ENCODE data around the gene CBLN3. TPM values are rescaled to one million over a fixed set of nuclear protein-coding genes. Genes with fewer than 3 reads are reported as not detected.

The CBLN3 gene
- polyA plus RNA-seq, 1 donor from 2014 or later = not detected

DNA sequence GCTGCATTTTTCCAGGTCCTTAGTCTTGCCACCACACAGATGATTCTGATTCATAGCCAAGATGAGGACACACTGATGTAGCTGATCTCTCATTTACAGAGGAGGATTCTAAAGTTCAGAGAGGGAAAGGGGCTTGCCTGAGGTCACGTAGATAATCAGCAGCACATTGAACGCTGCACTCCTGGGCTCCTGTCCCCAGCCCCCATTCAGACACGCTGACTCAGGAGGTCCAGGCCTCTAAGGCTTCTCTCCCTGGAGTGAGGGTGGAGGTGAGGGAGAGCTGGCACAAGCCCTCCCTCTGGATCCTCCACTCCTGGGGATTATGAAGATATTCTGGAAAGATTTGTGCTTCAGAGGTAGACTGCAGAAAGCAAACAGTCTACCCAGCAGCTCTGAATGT, 51.1 kb downstream of the CBLN3 start:
- no peak overlapping the region for H3K27ac ChIP-seq (ENCODE audit: low read length)
- H3K4me2 ChIP-seq (ENCODE audit: low read length) = no peak overlapping the region
- no peaks in the 10 kb centered on the region for H3K9me2 ChIP-seq (ENCODE audit: insufficient read depth, low read length)
- H3K9ac ChIP-seq (ENCODE audit: low read length) = no peak overlapping the region
- H3K36me3 ChIP-seq (ENCODE audit: insufficient read depth, low read length) = no peaks in the 10 kb centered on the region
- H3K9me3 ChIP-seq (ENCODE audit: low read length) = no peaks in the 10 kb centered on the region
- H3K4me3 ChIP-seq (ENCODE audit: low read length) = no peak overlapping the region
- H2AFZ ChIP-seq (ENCODE audit: low read depth, low read length) = no peak overlapping the region
- TF ChIP-seq EP300 (conservative IDR thresholded peaks at IDR 0.05; ENCODE audit: poor library complexity, severe bottlenecking) = no peak
- no peak for TF ChIP-seq EZH2 (IDR thresholded peaks at IDR 0.05; ENCODE audit: borderline replicate concordance, insufficient read depth, low read length, poor library complexity, severe bottlenecking)
- TF ChIP-seq POLR2AphosphoS5 (IDR thresholded peaks at IDR 0.05) = no peak
- no peak for TF ChIP-seq TAF1 (IDR thresholded peaks at IDR 0.05; ENCODE audit: low read depth)
- no peak for TF ChIP-seq SMC3 (conservative IDR thresholded peaks at IDR 0.05; ENCODE audit: poor library complexity)
- TF ChIP-seq, protein P1, sequence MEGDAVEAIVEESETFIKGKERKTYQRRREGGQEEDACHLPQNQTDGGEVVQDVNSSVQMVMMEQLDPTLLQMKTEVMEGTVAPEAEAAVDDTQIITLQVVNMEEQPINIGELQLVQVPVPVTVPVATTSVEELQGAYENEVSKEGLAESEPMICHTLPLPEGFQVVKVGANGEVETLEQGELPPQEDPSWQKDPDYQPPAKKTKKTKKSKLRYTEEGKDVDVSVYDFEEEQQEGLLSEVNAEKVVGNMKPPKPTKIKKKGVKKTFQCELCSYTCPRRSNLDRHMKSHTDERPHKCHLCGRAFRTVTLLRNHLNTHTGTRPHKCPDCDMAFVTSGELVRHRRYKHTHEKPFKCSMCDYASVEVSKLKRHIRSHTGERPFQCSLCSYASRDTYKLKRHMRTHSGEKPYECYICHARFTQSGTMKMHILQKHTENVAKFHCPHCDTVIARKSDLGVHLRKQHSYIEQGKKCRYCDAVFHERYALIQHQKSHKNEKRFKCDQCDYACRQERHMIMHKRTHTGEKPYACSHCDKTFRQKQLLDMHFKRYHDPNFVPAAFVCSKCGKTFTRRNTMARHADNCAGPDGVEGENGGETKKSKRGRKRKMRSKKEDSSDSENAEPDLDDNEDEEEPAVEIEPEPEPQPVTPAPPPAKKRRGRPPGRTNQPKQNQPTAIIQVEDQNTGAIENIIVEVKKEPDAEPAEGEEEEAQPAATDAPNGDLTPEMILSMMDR (IDR thresholded peaks at IDR 0.05; ENCODE audit: poor library complexity, severe bottlenecking) = no peak
- TF ChIP-seq, protein P2, sequence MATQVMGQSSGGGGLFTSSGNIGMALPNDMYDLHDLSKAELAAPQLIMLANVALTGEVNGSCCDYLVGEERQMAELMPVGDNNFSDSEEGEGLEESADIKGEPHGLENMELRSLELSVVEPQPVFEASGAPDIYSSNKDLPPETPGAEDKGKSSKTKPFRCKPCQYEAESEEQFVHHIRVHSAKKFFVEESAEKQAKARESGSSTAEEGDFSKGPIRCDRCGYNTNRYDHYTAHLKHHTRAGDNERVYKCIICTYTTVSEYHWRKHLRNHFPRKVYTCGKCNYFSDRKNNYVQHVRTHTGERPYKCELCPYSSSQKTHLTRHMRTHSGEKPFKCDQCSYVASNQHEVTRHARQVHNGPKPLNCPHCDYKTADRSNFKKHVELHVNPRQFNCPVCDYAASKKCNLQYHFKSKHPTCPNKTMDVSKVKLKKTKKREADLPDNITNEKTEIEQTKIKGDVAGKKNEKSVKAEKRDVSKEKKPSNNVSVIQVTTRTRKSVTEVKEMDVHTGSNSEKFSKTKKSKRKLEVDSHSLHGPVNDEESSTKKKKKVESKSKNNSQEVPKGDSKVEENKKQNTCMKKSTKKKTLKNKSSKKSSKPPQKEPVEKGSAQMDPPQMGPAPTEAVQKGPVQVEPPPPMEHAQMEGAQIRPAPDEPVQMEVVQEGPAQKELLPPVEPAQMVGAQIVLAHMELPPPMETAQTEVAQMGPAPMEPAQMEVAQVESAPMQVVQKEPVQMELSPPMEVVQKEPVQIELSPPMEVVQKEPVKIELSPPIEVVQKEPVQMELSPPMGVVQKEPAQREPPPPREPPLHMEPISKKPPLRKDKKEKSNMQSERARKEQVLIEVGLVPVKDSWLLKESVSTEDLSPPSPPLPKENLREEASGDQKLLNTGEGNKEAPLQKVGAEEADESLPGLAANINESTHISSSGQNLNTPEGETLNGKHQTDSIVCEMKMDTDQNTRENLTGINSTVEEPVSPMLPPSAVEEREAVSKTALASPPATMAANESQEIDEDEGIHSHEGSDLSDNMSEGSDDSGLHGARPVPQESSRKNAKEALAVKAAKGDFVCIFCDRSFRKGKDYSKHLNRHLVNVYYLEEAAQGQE (IDR thresholded peaks at IDR 0.05; ENCODE audit: borderline replicate concordance) = no peak
- no peak for TF ChIP-seq RAD21 (conservative IDR thresholded peaks at IDR 0.05)
- no peak for TF ChIP-seq MXI1 (conservative IDR thresholded peaks at IDR 0.05; ENCODE audit: poor library complexity, severe bottlenecking)
- no peaks in the 10 kb centered on the region for H4K20me1 ChIP-seq (ENCODE audit: insufficient read depth)
- H3K27me3 ChIP-seq (ENCODE audit: insufficient read depth, low read depth, low read length) = no peaks in the 10 kb centered on the region
- no peaks in the 10 kb centered on the region for H3K79me2 ChIP-seq (replicated peaks; ENCODE audit: insufficient read depth, low read length)
- H3F3A ChIP-seq (ENCODE audit: insufficient read depth, low read length, poor library complexity, severe bottlenecking) = no peaks in the 10 kb centered on the region

DNA sequence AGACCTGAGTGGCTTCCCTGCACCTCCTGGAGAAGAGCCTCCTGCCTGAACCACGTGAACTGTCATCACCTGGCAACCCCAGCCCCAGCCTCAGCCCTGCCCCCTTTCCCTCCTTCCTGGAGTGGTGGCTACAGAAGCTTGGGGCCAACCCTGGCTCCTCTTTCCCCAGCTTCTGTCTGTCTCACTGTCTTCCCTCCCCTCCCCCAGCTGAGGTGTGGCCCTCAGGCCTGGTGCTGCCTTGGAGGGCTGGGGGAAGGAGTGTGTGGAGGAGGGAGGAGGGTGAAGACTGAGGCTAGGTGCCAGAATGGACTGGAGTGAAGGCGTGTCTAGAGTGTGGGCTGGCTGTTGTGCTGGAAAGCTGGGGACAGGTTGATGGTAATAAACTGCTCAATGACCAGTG, 51.8 kb downstream of the CBLN3 start:
- TF ChIP-seq SMC3 (conservative IDR thresholded peaks at IDR 0.05; ENCODE audit: poor library complexity) (no peak), EP300 (conservative IDR thresholded peaks at IDR 0.05; ENCODE audit: poor library complexity, severe bottlenecking) (no peak), RAD21 (conservative IDR thresholded peaks at IDR 0.05) (no peak), POLR2AphosphoS5 (IDR thresholded peaks at IDR 0.05) (no peak), MXI1 (conservative IDR thresholded peaks at IDR 0.05; ENCODE audit: poor library complexity, severe bottlenecking) (no peak), TAF1 (IDR thresholded peaks at IDR 0.05; ENCODE audit: low read depth) (no peak), EZH2 (IDR thresholded peaks at IDR 0.05; ENCODE audit: borderline replicate concordance, insufficient read depth, low read length, poor library complexity, severe bottlenecking) (no peak)
- TF ChIP-seq, protein P2 (IDR thresholded peaks at IDR 0.05; ENCODE audit: borderline replicate concordance) = no peak
- TF ChIP-seq, protein P1 (IDR thresholded peaks at IDR 0.05; ENCODE audit: poor library complexity, severe bottlenecking) = no peak
- H3K9me3 ChIP-seq (ENCODE audit: low read length) = no peaks in the 10 kb centered on the region
- no peaks in the 10 kb centered on the region for H4K20me1 ChIP-seq (ENCODE audit: insufficient read depth)
- H3K79me2 ChIP-seq (replicated peaks; ENCODE audit: insufficient read depth, low read length) = no peaks in the 10 kb centered on the region
- H3K9me2 ChIP-seq (ENCODE audit: insufficient read depth, low read length) = no peaks in the 10 kb centered on the region
- H3K4me3 ChIP-seq (ENCODE audit: low read length) = no peak overlapping the region
- H3K4me2 ChIP-seq (ENCODE audit: low read length) = no peak overlapping the region
- no peak overlapping the region for H3K9ac ChIP-seq (ENCODE audit: low read length)
- H3K27ac ChIP-seq (ENCODE audit: low read length) = no peak overlapping the region
- no peaks in the 10 kb centered on the region for H3K36me3 ChIP-seq (ENCODE audit: insufficient read depth, low read length)
- no peak overlapping the region for H2AFZ ChIP-seq (ENCODE audit: low read depth, low read length)
- no peaks in the 10 kb centered on the region for H3K27me3 ChIP-seq (ENCODE audit: insufficient read depth, low read depth, low read length)
- H3F3A ChIP-seq (ENCODE audit: insufficient read depth, low read length, poor library complexity, severe bottlenecking) = no peaks in the 10 kb centered on the region
